K562 (cell line): Measurements from ENCODE around the gene GPR162. TPM values are rescaled to one million over a fixed set of nuclear protein-coding genes. Genes with fewer than 3 reads are reported as not detected.

Experiments used
- ATAC-seq: fragments of 200-7000 bp; cut with Tn5 transposase; 3 replicates; pipeline ENCODE4 v1.9.1; 2020; ENCODE audit warnings: moderate library complexity
- BruUV-seq: library from RNA; stranded (reverse); fragments of 400-500 nt; replicated peaks from 2 replicates; lab custom pipeline; 2021; lab: Mats Ljungman, UMichigan
- CTCF ChIA-PET: fragments of 300-600 bp; formaldehyde crosslinking; extraction: SDS; loops from one replicate; lab custom pipeline; 2021; ENCODE audit warnings: low intra/inter-chr PET ratio; lab: Yijun Ruan, JAX
- POLR2A ChIA-PET: fragments of 300-600, 350-650 bp; sonication (Branson Sonifier 250); formaldehyde crosslinking; extraction: SDS; loops from one replicate; lab custom pipeline; 2021; ENCODE audit warnings: antibody characterized with exemption, inconsistent platforms; lab: Yijun Ruan, JAX
- DNase-seq, 4 experiments: peaks; one replicate each; pipeline versions ENCODE4 v3.0.0 to v3.0.0-alpha.2; 2011 to 2018; ENCODE audit warnings: low spot score in 3 of 4, mixed read lengths in 3 of 4; ENCODE audit errors: extremely low read depth in 1 of 4
- FAIRE-seq: peaks from 2 replicates; lab custom pipeline; 2011; peaks lifted over from hg19 to GRCh38; lab: Jason Lieb, UNC
- H2AFZ ChIP-seq: 2 replicates; pipeline ENCODE4 v1.6.0; 2011; ENCODE audit warnings: low read depth, low read length, control low read depth, inconsistent platforms
- H3K27ac ChIP-seq: fragments of 200-600 bp; 3 replicates; pipeline ENCODE4 v1.8.0; 2011; ENCODE audit warnings: low read depth, mild to moderate bottlenecking, control low read depth, inconsistent platforms, low read length, moderate library complexity, mixed read lengths; ENCODE audit errors: extremely low read depth
- H3K27me3 ChIP-seq, 2 experiments: fragments of 300-600 bp in 1 of 2; 2 replicates in 1 of 2; 3 replicates in 1 of 2; pipeline versions ENCODE4 v1.6.0 to v1.8.0; 2011; ENCODE audit warnings: inconsistent platforms in 2 of 2, low read length in 2 of 2, mild to moderate bottlenecking in 1 of 2, mixed read lengths in 1 of 2, moderate library complexity in 1 of 2; ENCODE audit not compliant: control insufficient read depth in 2 of 2, insufficient read depth in 2 of 2
- H3K36me3 ChIP-seq: fragments of 300-600 bp; 3 replicates; pipeline ENCODE4 v1.8.0; 2011; ENCODE audit warnings: mild to moderate bottlenecking, low read length, inconsistent platforms; ENCODE audit not compliant: control insufficient read depth, insufficient read depth
- H3K4me1 ChIP-seq, 2 experiments: fragments of 200-600 bp in 1 of 2; replicated peaks in 1 of 2; 2 replicates in 1 of 2; 3 replicates in 1 of 2; pipeline versions ENCODE4 v1.5.1 to v1.8.0; 2011; ENCODE audit warnings: inconsistent platforms in 2 of 2, low read length in 2 of 2, mild to moderate bottlenecking in 1 of 2, mixed read lengths in 1 of 2, moderate library complexity in 1 of 2; ENCODE audit not compliant: control insufficient read depth in 2 of 2, insufficient read depth in 2 of 2
- H3K4me2 ChIP-seq: 2 replicates; pipeline ENCODE4 v1.6.1; 2011; ENCODE audit warnings: low read length, control low read depth, inconsistent platforms, mixed read lengths; ENCODE audit not compliant: insufficient read depth
- H3K4me3 ChIP-seq: fragments of 200-600 bp; sonication (generic), shearing (Covaris generic); 2 replicates; pipeline ENCODE4 v1.5.1; 2016; ENCODE audit warnings: control low read depth, inconsistent platforms
- H3K79me2 ChIP-seq: fragments of 200-600 bp; 3 replicates; pipeline ENCODE4 v1.8.0; 2011; ENCODE audit warnings: low read length, inconsistent platforms; ENCODE audit not compliant: control insufficient read depth, insufficient read depth
- H3K9ac ChIP-seq, 2 experiments: 2 replicates each; pipeline versions ENCODE4 v1.6.0 to v1.6.1; 2011; ENCODE audit warnings: low read depth in 2 of 2, low read length in 2 of 2, control low read depth in 1 of 2, inconsistent platforms in 1 of 2, mild to moderate bottlenecking in 1 of 2, mixed read lengths in 1 of 2; ENCODE audit not compliant: insufficient read depth in 1 of 2
- H3K9me1 ChIP-seq: one replicate; pipeline ENCODE4 v1.6.0; 2011; ENCODE audit warnings: inconsistent platforms, mild to moderate bottlenecking, low read length, moderate library complexity; ENCODE audit not compliant: control insufficient read depth, insufficient read depth
- H3K9me3 ChIP-seq: replicated peaks from 2 replicates; pipeline ENCODE4 v1.5.1; 2011; ENCODE audit warnings: low read depth, low read length, inconsistent platforms; ENCODE audit not compliant: control insufficient read depth, insufficient read depth
- H4K20me1 ChIP-seq: replicated peaks from 2 replicates; pipeline ENCODE4 v1.6.1; 2011; ENCODE audit warnings: low read length, inconsistent platforms, mixed read lengths; ENCODE audit not compliant: control insufficient read depth, insufficient read depth
- ARNT ChIP-seq, 2 experiments: fragments of 450-650 bp; IDR thresholded peaks; 2 replicates each; pipeline ENCODE4 v1.6.1; 2016; ENCODE audit warnings: mild to moderate bottlenecking in 1 of 2
- HDAC1 ChIP-seq, 2 experiments: fragments of 450-650 bp; IDR thresholded peaks; 2 replicates each; pipeline ENCODE4 v1.6.1; 2016 to 2017; ENCODE audit warnings: inconsistent platforms in 1 of 2, mild to moderate bottlenecking in 1 of 2, moderate library complexity in 1 of 2
- MAFF ChIP-seq: IDR thresholded peaks from 2 replicates; pipeline ENCODE4 v1.6.1; 2012; ENCODE audit warnings: low read length, improper control_type of control experiment
- RBM39 ChIP-seq: fragments of 200-400 bp; formaldehyde crosslinking; optimal IDR thresholded peaks from 2 replicates; pipeline ENCODE3; 2018; ENCODE audit warnings: low read depth, low read length
- SMAD3 ChIP-seq: fragments of 450-650 bp; formaldehyde crosslinking; conservative IDR thresholded peaks from 2 replicates; pipeline ENCODE4 v1.4.0; 2020; ENCODE audit warnings: mild to moderate bottlenecking
- SRSF9 ChIP-seq: fragments of 200-400 bp; formaldehyde crosslinking; IDR thresholded peaks from 2 replicates; pipeline ENCODE4 v1.6.1; 2017; ENCODE audit warnings: low read depth, low read length, borderline replicate concordance
- STAG1 ChIP-seq: sonication (generic); formaldehyde crosslinking; IDR thresholded peaks from 2 replicates; pipeline ENCODE4 v1.5.0; 2020; ENCODE audit warnings: missing genetic modification reagents, borderline replicate concordance
- ZNF124 ChIP-seq: sonication (generic); formaldehyde crosslinking; IDR thresholded peaks from 2 replicates; pipeline ENCODE4 v1.8.1; 2022; ENCODE audit warnings: missing genetic modification reagents
- WGBS: fragments of 100-300 bp; shearing (Covaris generic); methylation state at CpG from one replicate; pipeline ENCODE4 v1.1.6; 2016; ENCODE audit warnings: low coverage, mixed read lengths; ENCODE audit not compliant: insufficient coverage; ENCODE audit errors: missing lambda C conversion rate; 5-methylcytosine and 5-hydroxymethylcytosine counted together
- in situ Hi-C: fragments of 300-500 bp; cut with MboI; formaldehyde crosslinking; loops from 4 replicates; pipeline ENCODE4 v1.15.0; 2018; ENCODE audit warnings: inconsistent platforms, mixed read lengths
- intact Hi-C: fragments of 100-400 bp; cut with micrococcal nuclease; formaldehyde crosslinking; loops from 2 replicates; pipeline ENCODE4 v1.14.2; 2022
- polyA plus RNA-seq, 8 experiments: library from polyadenylated mRNA; depleted of rRNA in 4 of 8; stranded (reverse) in 5 of 8; unstranded in 3 of 8; fragments of >200 nt; fragmentation: Nextera tagmentation in 2 of 8; fragmentation: Illumina TruSeq in 1 of 8; extraction: Ambion mirVana in 2 of 8; extraction: Trizol in 1 of 8; gene quantifications; 2 replicates each; pipeline versions ENCODE4 v1.2.1 to v1.2.3, GENCODE V29; 2011 to 2014; ENCODE audit warnings: inconsistent platforms in 1 of 8, missing spikeins in 1 of 8
- total RNA-seq, 7 experiments: library from RNA; depleted of rRNA in 6 of 7; stranded (reverse); fragments of >200 nt in 6 of 7; fragmentation: Illumina TruSeq in 2 of 7; extraction: Trizol in 2 of 7; gene quantifications; 2 replicates each; pipeline versions ENCODE4 v1.2.1 to v1.2.3, GENCODE V29; 2011 to 2021; ENCODE audit warnings: low replicate concordance in 1 of 7
- TF ChIP-seq, protein P1 (sequence below), 2 experiments: fragments of 450-650 bp; formaldehyde crosslinking in 1 of 2; IDR thresholded peaks; 2 replicates each; pipeline versions ENCODE4 v1.4.0 to v1.6.1; 2014 to 2020; ENCODE audit warnings: mild to moderate bottlenecking in 2 of 2, borderline replicate concordance in 1 of 2, low read depth in 1 of 2

The GPR162 gene
- total and polyA plus RNA-seq, 9 of the 15 experiments (the other 6 are each of a cell fraction or from before 2014, with no cell fraction given) = 0.65 to 1.8 (median 1.1) TPM; not detected in 2

DNA sequence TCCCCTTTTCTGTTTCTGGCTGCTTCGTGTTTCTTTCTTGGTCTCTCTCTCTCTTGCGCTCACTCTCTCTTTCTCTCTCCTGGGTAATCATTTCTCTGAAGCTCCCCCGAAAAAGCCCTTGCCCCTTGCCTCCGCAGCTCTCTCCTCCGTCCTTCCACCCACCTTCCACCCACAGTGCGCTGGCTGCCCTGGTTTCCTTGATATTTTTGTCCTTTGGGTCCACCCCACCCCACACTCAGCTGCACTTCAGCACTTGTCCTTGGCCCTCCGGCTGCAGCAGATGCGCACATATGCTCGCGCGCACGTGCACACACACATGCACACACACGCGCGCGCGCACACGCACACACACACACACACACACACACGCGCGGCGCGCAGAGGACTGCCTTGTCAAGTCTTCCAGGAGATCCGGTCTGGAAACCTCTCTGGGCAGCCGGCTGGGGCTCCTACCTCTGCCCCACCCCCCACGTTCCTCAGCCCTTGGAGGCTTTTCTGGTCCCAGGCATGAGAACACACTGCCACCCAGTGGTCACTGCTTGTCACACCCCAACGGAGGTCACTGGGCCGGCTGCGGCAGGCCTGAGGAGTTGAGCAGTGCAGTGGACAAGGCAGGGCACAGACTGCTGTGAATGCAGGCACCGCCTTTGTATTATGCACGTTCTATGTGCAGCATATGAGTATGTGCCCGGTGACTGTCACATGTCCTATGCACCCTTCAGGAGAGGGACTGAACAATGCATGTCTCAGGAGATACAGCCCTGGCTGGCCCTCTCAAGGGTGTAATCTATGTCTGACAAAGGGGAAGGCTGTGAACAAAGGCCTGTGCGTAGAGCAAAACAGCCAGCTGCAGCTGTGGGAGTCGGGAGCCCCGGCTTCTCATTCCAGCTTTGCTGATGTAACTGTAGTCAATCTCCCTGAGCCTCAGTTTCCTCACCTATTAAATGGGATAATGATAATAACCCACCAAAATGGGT lies 42.8 kb upstream of the GPR162 start (continued):
- peak; percentile 51 to 60; a peak in 3 of 4 replicates for TF ChIP-seq ARNT (IDR thresholded peaks at IDR 0.05)
- TF ChIP-seq SMAD3 (CRISPR knock-in tag) = no peak
- peak in 1 of 2 experiments; percentile 94; a peak in 2 of 4 replicates for TF ChIP-seq HDAC1 (IDR thresholded peaks at IDR 0.05)
- peak; percentile 46; the same call in 1 of the 2 replicates for TF ChIP-seq STAG1
- no peak for TF ChIP-seq SRSF9
- TF ChIP-seq, all 486 proteins: peak for 104

DNA sequence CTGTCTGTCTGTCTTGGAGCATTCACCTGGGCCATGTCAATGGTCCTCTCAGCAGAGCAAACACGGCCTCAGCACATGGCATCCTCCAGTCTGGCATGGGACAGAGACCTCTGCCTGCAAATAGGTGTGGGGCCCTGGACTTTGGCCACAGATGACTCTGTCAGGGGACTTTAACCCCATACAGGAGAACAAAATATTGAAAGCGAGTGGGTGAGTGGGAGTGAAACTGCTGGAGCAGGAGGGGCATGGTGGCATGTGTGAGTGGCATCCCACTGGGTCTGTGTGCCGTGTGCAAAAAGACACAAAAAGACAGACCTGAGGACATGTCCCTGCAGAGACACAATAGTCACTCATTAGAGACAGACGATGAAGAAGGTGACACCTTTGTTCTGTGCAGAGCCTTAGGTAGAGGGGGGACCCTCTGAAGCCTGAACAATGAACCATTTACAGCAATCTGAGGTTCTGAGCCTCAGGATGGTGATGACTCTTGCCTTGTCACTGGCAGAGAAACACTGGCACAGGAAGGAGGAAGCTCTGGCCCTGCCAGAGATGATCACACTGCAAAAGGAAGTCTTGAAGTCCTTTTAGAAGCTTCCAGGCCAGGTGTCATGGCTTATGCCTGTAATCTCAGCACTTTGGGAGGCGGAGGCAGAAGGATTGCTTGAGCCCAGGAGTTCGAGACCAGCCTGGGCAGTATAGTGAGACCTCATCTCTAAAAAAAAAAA lies 41.8 kb upstream of the GPR162 start:
- ChIA-PET POLR2A (interaction anchor here (1.2 kb wide), 1 partner anchor 27 kb away, joined by 3 read pairs; the partner anchor contains the start of gene MLF2), CTCF (interaction anchor here (0.6 to 2.5 kb wide), 4 partner anchors 13 to 64 kb away, joined by 3 to 24 read pairs (median 6); partner anchors contain the start of gene MLF2)
- Histone ChIP-seq H2AFZ (0 out of 2 replicates have a peak overlapping the region, but pooled peaks have one; percentile 95), H3K9me1 (no peaks in the 10 kb centered on the region), H3K4me1 (peaks cover 5 to 18% of the 10 kb centered on the region in 2 experiments; a peak in 4 of 5 replicates), H3K36me3 (no peaks in the 10 kb centered on the region), H3K27ac (no peak overlapping the region), H3K27me3 (no peaks in the 10 kb centered on the region), H3K9ac (no peak overlapping the region; a peak in 1 of 4 replicates), H3K79me2 (no peaks in the 10 kb centered on the region), H3K4me2 (no peak overlapping the region), H4K20me1 (no peaks in the 10 kb centered on the region), H3K9me3 (no peaks in the 10 kb centered on the region), H3K4me3 (no peak overlapping the region)
- WGBS = 52% methylated on average over 4 of the region's 6 CpGs
- ATAC-seq (no peak), FAIRE-seq (no peak), DNase-seq (no peak)
- intact Hi-C loops = loop anchor here (1.0 to 5.0 kb wide), 4 partner anchors 27 to 163 kb away; partner anchors contain the start of genes MLF2 and P3H3
- no TSS peak for BruUV-seq
- in situ Hi-C loops = no loop called here
- TF ChIP-seq MAFF = no peak
- TF ChIP-seq, protein P1, sequence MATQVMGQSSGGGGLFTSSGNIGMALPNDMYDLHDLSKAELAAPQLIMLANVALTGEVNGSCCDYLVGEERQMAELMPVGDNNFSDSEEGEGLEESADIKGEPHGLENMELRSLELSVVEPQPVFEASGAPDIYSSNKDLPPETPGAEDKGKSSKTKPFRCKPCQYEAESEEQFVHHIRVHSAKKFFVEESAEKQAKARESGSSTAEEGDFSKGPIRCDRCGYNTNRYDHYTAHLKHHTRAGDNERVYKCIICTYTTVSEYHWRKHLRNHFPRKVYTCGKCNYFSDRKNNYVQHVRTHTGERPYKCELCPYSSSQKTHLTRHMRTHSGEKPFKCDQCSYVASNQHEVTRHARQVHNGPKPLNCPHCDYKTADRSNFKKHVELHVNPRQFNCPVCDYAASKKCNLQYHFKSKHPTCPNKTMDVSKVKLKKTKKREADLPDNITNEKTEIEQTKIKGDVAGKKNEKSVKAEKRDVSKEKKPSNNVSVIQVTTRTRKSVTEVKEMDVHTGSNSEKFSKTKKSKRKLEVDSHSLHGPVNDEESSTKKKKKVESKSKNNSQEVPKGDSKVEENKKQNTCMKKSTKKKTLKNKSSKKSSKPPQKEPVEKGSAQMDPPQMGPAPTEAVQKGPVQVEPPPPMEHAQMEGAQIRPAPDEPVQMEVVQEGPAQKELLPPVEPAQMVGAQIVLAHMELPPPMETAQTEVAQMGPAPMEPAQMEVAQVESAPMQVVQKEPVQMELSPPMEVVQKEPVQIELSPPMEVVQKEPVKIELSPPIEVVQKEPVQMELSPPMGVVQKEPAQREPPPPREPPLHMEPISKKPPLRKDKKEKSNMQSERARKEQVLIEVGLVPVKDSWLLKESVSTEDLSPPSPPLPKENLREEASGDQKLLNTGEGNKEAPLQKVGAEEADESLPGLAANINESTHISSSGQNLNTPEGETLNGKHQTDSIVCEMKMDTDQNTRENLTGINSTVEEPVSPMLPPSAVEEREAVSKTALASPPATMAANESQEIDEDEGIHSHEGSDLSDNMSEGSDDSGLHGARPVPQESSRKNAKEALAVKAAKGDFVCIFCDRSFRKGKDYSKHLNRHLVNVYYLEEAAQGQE (IDR thresholded peaks at IDR 0.05; ENCODE audit: borderline replicate concordance) = no peak
- TF ChIP-seq, protein P1 (CRISPR knock-in tag; IDR thresholded peaks at IDR 0.05; ENCODE audit: low read depth) = no peak
- TF ChIP-seq ZNF124 (CRISPR knock-in tag) = no peak
- TF ChIP-seq RBM39 = no peak
